Measurements from ENCODE around the gene STARD9.
"Not testable (repeated sequence)": the region's sequence is repeated elsewhere in the genome, so short reads cannot be mapped to it uniquely, and the experiment has no call there.

GRCh38 chr15:42766109-42766508, 190.7 kb downstream of the STARD9 start:
- not testable (repeated sequence) for TF ChIP-seq CTCF (conservative IDR thresholded peaks at IDR 0.05 in 1 of 2, IDR thresholded peaks at IDR 0.05 in 1 of 2; ENCODE audit: extremely low read depth in 1 of 2, insufficient read depth in 1 of 2, low read depth in 1 of 2, low read length in 2 of 2); EZH2 (IDR thresholded peaks at IDR 0.05; ENCODE audit: borderline replicate concordance, low read length)

Measured in mammary epithelial cell (primary cell).